HG03575 (cell line): ENCODE data around the gene DEPDC5.
"Not testable (repeated sequence)": the region's sequence is repeated elsewhere in the genome, so short reads cannot be mapped to it uniquely, and the experiment has no call there.

Source experiments
- ATAC-seq: cut with Tn5 transposase; IDR thresholded peaks from one replicate; pipeline ENCODE4 v1.9.1; 2021; ENCODE audit not compliant: unreplicated experiment, insufficient number of reproducible peaks, low FRiP score; ENCODE audit errors: extremely low read depth

The DEPDC5 gene

GRCh38 chr22:31753634-31754501 lies at the start of gene DEPDC5:
DEPDC5 (plus strand) TSS chr22:31754019; CDS start chr22:31754922, 903 bp downstream.
- ATAC-seq: no peak

- ATAC-seq: no peak
Measured at GRCh38 chr22:31707519-31707918, 46.3 kb upstream of the DEPDC5 start.

GRCh38 chr22:31711226-31711625 lies 42.6 kb upstream of the DEPDC5 start:
- ATAC-seq: not testable (repeated sequence)

- ATAC-seq: no peak
Measured at GRCh38 chr22:31715147-31715778, 38.6 kb upstream of the DEPDC5 start.

- no peak for ATAC-seq
Measured at GRCh38 chr22:31719850-31720471, 33.9 kb upstream of the DEPDC5 start.

GRCh38 chr22:31723723-31724122 lies 30.1 kb upstream of the DEPDC5 start:
- ATAC-seq: no peak

GRCh38 chr22:31726692-31727091 lies 27.1 kb upstream of the DEPDC5 start:
- no peak for ATAC-seq

- no peak for ATAC-seq
Measured at GRCh38 chr22:31728857-31729256, 25.0 kb upstream of the DEPDC5 start.

GRCh38 chr22:31730344-31730711 lies 23.5 kb upstream of the DEPDC5 start:
- no peak for ATAC-seq

GRCh38 chr22:31732089-31732829 lies 21.6 kb upstream of the DEPDC5 start:
- ATAC-seq: no peak

- ATAC-seq: no peak
Measured at GRCh38 chr22:31733580-31734079, 20.2 kb upstream of the DEPDC5 start.

- ATAC-seq: no peak
Measured at GRCh38 chr22:31734512-31734911, 19.3 kb upstream of the DEPDC5 start.

- no peak for ATAC-seq
Measured at GRCh38 chr22:31736458-31736857, 17.4 kb upstream of the DEPDC5 start.

- ATAC-seq: no peak
Measured at GRCh38 chr22:31737932-31738331, 15.9 kb upstream of the DEPDC5 start.

GRCh38 chr22:31738566-31738965 lies 15.3 kb upstream of the DEPDC5 start:
- no peak for ATAC-seq

GRCh38 chr22:31739795-31740201 lies 14.0 kb upstream of the DEPDC5 start:
- no peak for ATAC-seq

GRCh38 chr22:31740314-31740713 lies 13.5 kb upstream of the DEPDC5 start:
- ATAC-seq: not testable (repeated sequence)

- no peak for ATAC-seq
Measured at GRCh38 chr22:31742115-31742514, 11.7 kb upstream of the DEPDC5 start.

GRCh38 chr22:31742682-31743081 lies 11.1 kb upstream of the DEPDC5 start:
- ATAC-seq: no peak
